Lower lobe of right lung (tissue), 2 donors: ENCODE results near the gene ERC1. TPM values are rescaled to one million over a fixed set of nuclear protein-coding genes. Genes with fewer than 3 reads are reported as not detected.

ENCODE experiments used
- ATAC-seq, 2 donors: fragments of 200-7000 bp; cut with Tn5 transposase; one replicate each; pipeline ENCODE4 v1.9.1; 2020 to 2022; ENCODE audit warnings: mild to moderate bottlenecking in 2 of 2, moderate library complexity in 2 of 2
- DNase-seq: peaks from one replicate; pipeline ENCODE4 v3.0.0-alpha.2; 2020
- H3K27ac ChIP-seq: fragments of 200-600 bp; one replicate; pipeline ENCODE4 v1.8.0; 2022
- H3K27me3 ChIP-seq: fragments of 200-600 bp; one replicate; pipeline ENCODE4 v1.8.0; 2022; ENCODE audit warnings: low read depth
- H3K36me3 ChIP-seq: fragments of 200-600 bp; one replicate; pipeline ENCODE4 v1.8.0; 2022; ENCODE audit warnings: mild to moderate bottlenecking
- H3K4me1 ChIP-seq: fragments of 200-600 bp; one replicate; pipeline ENCODE4 v1.8.0; 2022
- H3K4me3 ChIP-seq: fragments of 200-600 bp; one replicate; pipeline ENCODE4 v1.8.0; 2022; ENCODE audit warnings: mild to moderate bottlenecking
- H3K9me3 ChIP-seq: fragments of 200-600 bp; one replicate; pipeline ENCODE4 v1.8.0; 2022
- CTCF ChIP-seq: fragments of 200-600 bp; IDR thresholded peaks from one replicate; pipeline ENCODE4 v1.8.0; 2022; ENCODE audit warnings: antibody characterized with exemption, mild to moderate bottlenecking
- intact Hi-C: fragments of 100-400 bp; cut with DNase I; formaldehyde crosslinking; loops from one replicate; pipeline ENCODE4 v1.11.0; 2022
- total RNA-seq: library from RNA; stranded (reverse); fragmentation: NEBNext Ultra II Directional; extraction: Animal tissue kit (Norgen Biotek cat#: 25700); gene quantifications from one replicate; pipeline ENCODE4 v1.2.1, GENCODE V29; 2021
- donor health status: DM: no; HTN: yes; CAD: no; lungs with severe emphysema.

The ERC1 gene
- total RNA-seq, 1 donor from 2014 or later = 66.3 TPM

- no peaks in the 10 kb centered on the region for H3K9me3 ChIP-seq
- no peaks in the 10 kb centered on the region for H3K27me3 ChIP-seq
- ATAC-seq (no peak), DNase-seq (no peak)
- no peaks in the 10 kb centered on the region for H3K4me1 ChIP-seq
- no peak overlapping the region for H3K4me3 ChIP-seq
- H3K36me3 ChIP-seq = peaks cover 6% of the 10 kb centered on the region
- TF ChIP-seq CTCF = no peak
- intact Hi-C loops = no loop called here
- H3K27ac ChIP-seq = no peak overlapping the region
Observed at GRCh38 chr12:1382151-1382550, 391.1 kb downstream of the ERC1 start.

DNA sequence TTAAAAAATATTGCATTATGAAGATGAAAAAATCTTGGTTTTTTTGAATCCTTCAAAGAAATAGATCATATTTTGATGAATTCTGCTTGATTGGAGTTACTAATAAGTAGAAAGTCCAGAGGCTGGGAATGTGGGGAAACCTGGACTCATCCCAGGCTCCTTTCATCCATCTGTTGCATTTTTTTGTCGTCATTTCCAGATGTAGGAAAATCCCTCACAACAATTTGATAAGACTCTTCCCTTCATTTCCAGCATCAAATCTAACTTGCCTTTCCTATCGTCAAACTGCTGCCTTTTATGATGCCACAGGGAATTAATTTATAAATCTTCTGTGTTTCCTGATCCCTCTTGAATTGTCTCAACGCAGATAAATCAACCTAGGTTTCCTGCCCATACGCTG lies 391.8 kb downstream of the ERC1 start:
- H3K27ac ChIP-seq = no peak overlapping the region
- no peak for TF ChIP-seq CTCF
- peaks cover 6% of the 10 kb centered on the region for H3K36me3 ChIP-seq
- H3K27me3 ChIP-seq = no peaks in the 10 kb centered on the region
- intact Hi-C loops = no loop called here
- no peak overlapping the region for H3K4me3 ChIP-seq
- DNase-seq (no peak), ATAC-seq (no peak)
- no peaks in the 10 kb centered on the region for H3K4me1 ChIP-seq
- no peaks in the 10 kb centered on the region for H3K9me3 ChIP-seq

GRCh38 chr12:1383758-1384157 lies 392.7 kb downstream of the ERC1 start:
- intact Hi-C loops = no loop called here
- H3K36me3 ChIP-seq = peaks cover 6% of the 10 kb centered on the region
- H3K4me1 ChIP-seq = no peaks in the 10 kb centered on the region
- no peak for TF ChIP-seq CTCF
- no peak overlapping the region for H3K4me3 ChIP-seq
- H3K27ac ChIP-seq = no peak overlapping the region
- H3K27me3 ChIP-seq = no peaks in the 10 kb centered on the region
- ATAC-seq = no peak
- DNase-seq = no peak
- H3K9me3 ChIP-seq = no peaks in the 10 kb centered on the region

DNA sequence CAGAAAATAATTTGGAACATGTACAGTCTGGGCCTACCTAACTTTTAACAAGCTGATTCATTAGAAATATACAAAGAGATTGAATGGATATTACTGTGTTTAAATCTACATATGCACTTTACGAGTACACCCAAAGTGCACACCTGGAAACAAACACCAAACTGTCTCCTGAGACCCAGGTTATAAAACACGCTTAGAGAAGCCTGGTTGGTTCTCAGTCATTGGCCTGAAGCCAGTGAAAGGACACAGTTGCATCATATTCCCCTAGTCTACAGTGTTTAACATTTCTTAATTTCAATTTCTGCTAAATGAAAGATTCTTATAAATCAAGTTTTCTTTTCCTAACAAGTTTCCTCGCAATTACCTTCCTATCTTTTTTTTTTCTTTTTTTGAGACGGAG lies 393.9 kb downstream of the ERC1 start:
- H3K36me3 ChIP-seq = peaks cover 3% of the 10 kb centered on the region
- intact Hi-C loops = no loop called here
- H3K27me3 ChIP-seq = no peaks in the 10 kb centered on the region
- TF ChIP-seq CTCF = no peak
- ATAC-seq (no peak), DNase-seq (no peak)
- H3K4me3 ChIP-seq = no peak overlapping the region
- no peaks in the 10 kb centered on the region for H3K9me3 ChIP-seq
- no peaks in the 10 kb centered on the region for H3K4me1 ChIP-seq
- no peak overlapping the region for H3K27ac ChIP-seq

GRCh38 chr12:1391722-1392121 lies 400.7 kb downstream of the ERC1 start:
- TF ChIP-seq CTCF = no peak
- Histone ChIP-seq H3K4me1 (no peaks in the 10 kb centered on the region), H3K4me3 (no peak overlapping the region), H3K36me3 (no peaks in the 10 kb centered on the region), H3K9me3 (peaks cover 15% of the 10 kb centered on the region), H3K27ac (no peak overlapping the region), H3K27me3 (no peaks in the 10 kb centered on the region)
- ATAC-seq (no peak), DNase-seq (no peak)
- intact Hi-C loops = no loop called here

GRCh38 chr12:1395421-1395955 lies 404.5 kb downstream of the ERC1 start:
- Histone ChIP-seq H3K9me3 (peaks cover 15% of the 10 kb centered on the region), H3K4me3 (no peak overlapping the region), H3K4me1 (no peaks in the 10 kb centered on the region), H3K36me3 (no peaks in the 10 kb centered on the region), H3K27me3 (no peaks in the 10 kb centered on the region), H3K27ac (no peak overlapping the region)
- ATAC-seq (no peak), DNase-seq (no peak)
- no peak for TF ChIP-seq CTCF
- intact Hi-C loops = no loop called here
